ENCODE results near the gene ZMAT5. TPM values are rescaled to one million over a fixed set of nuclear protein-coding genes. Genes with fewer than 3 reads are reported as not detected.

Gene ZMAT5
- total RNA-seq = 35.3 and 41.8 TPM in 2 replicates

DNA sequence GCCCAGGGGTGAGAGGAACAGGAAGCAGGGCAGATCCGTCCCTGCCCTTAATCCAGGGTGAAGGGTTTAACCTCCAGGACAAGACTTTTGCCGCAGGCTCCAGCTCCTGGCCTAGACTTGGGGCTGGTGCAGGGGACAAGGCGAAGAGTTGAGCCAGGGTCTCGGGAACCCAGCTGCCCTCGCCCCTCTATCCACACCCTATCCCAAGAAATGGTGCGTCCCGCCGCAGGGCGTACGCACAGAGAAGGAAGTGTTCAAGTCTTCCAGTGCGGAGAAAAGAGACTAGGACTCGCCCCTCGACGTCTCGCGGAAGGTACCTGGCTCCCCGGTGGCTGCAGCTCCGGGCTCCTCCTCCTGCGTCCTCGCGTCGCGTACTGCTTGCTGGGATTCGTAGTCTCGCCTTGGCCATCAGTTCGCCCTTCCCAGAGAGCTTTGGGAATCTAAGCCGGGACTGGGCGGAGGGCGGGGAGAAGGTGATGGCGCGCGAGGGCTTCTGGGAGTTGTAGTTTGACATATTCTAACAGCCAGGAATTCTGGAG lies at the start of gene ZMAT5:
Gene ZMAT5, minus strand, starts transcription at position 376 of the 539 bp plus-strand sequence. CDS start 18,463 bp downstream, outside the sequence.

DNA sequence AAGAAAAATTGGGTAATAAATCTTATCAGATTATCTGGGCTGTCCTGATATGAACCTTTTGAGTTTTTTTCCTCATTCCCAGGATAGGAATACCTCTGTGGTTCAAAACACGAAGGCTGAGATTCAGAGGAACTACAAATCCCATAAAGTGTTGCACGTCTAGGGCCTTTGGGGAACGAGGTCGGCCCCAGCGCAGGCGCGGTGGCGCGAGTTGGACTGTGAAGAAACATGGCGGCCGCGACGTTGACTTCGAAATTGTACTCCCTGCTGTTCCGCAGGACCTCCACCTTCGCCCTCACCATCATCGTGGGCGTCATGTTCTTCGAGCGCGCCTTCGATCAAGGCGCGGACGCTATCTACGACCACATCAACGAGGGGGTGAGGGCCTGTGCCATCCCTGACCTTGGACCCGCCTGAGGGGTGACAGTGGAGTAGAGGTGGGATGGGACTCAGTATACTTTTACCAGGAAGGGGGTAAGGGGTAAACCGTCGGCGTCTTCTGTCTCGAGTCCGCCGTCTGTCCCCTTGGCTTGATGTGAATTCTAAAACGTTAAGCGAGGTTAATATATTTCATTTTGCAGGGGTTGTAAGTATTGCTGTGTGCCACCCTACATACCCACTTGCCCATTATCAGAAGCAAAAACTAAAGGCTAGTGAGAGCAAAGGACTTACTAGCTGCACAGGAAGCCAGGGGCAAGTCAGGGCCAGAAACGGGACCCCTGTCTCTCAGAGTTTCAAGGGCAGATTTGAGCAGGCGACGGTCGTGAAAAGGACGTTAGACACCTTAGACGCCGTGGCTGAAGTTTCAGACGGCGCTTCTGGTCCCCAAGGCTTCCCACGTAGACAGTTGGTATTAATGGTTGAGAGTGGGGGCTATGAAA lies 604 bp upstream of the ZMAT5 start, which contains the start of gene UQCR10:
Gene UQCR10, plus strand, starts transcription at position 199 of the 881 bp plus-strand sequence. Its CDS starts 30 bp downstream, at position 229.

DNA sequence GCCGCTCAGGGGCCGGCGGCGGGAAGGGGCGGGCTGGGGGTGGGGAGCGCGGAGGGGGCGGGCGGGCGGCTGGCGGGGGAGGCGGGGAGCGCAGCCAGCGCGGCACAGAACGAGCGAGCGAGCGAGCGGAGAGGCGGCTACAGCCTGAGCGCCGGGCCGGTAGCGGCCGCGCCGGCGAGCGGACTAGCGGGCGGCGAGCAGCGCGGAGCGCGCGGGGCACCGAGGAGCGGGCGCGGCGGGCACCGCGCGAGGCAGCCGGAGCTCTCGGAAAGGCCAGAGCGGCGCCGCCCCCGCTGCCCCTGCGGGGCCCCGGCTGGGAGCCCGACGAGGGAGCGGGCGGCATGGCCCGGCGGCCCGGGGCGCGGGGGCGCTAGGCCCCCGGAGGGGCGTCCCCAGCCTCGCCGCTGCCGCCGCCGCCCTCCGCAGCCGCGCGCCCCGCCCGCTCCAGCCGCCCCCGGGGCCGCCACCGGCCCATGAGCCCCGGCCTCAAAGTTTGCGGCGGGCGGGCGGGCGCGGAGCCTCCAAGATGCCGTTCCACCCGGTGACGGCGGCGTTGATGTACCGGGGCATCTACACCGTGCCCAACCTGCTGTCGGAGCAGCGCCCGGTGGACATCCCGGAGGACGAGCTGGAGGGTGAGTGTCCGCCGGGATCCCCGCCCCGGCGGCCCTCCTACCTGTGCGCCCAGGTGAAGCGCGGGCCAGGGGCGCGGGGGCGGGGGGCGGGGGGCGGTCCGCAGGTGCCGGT lies 46.7 kb downstream of the ZMAT5 start, which contains the start of gene CABP7:
Gene CABP7, plus strand, starts transcription at position 105 of the 747 bp plus-strand sequence. Its CDS starts 422 bp downstream, at position 527.

Other genes starting within 250 kb of the ZMAT5 start
- gene THOC5, start 213.2 kb downstream of the ZMAT5 start, total RNA-seq = 29.1 and 40.3 TPM in 2 replicates
- 81.8 and 96.6 TPM in 2 replicates for gene NIPSNAP1, start 185.9 kb downstream of the ZMAT5 start, total RNA-seq
- gene NF2, start 163.4 kb downstream of the ZMAT5 start, total RNA-seq = 34.5 and 64.0 TPM in 2 replicates
- gene CABP7, start 47.0 kb downstream of the ZMAT5 start, total RNA-seq = not detected in 2 replicates
- gene UQCR10, start 362 bp upstream of the ZMAT5 start, total RNA-seq = 97.0 and 100 TPM in 2 replicates
- gene ASCC2, start 71.3 kb upstream of the ZMAT5 start, total RNA-seq = 22.1 and 23.8 TPM in 2 replicates
- 16.0 and 27.3 TPM in 2 replicates for gene MTMR3, start 116.2 kb upstream of the ZMAT5 start, total RNA-seq